Measurements from ENCODE around the gene DHRS3.
"Not testable (repeated sequence)": the region's sequence is repeated elsewhere in the genome, so short reads cannot be mapped to it uniquely, and the experiment has no call there.

DNA sequence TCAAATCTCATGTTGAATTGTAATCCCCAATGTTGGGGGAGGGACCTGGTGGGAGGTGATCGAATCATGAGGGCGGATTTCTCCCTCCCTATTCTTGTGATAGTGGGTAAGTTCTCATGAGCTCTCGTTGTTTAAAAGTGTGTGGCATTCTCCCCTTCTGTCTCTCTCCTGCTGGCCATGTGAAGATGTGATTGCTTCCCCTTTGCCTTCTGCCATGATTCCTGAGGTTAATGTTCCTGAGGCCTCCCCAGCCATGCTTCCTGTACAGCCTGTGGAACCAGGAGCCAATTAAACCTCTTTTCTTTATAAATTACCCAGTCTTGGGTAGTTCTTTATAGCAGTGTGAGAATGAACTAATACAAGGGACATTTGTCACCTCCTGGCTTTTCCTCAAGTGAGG is 53.8 kb downstream of the DHRS3 start:
- TF ChIP-seq CTCF (optimal IDR thresholded peaks at IDR 0.05 in 1 of 3, IDR thresholded peaks at IDR 0.05 in 1 of 3, conservative IDR thresholded peaks at IDR 0.05 in 1 of 3; ENCODE audit: extremely low read depth in 1 of 3, insufficient read depth in 2 of 3, low read length in 3 of 3); EZH2 (IDR thresholded peaks at IDR 0.05; ENCODE audit: low read length): not testable (repeated sequence)

Measured in keratinocyte (primary cell).